CD4-positive, alpha-beta memory T cell (primary cell): ENCODE results near the gene PTCD1. TPM values are rescaled to one million over a fixed set of nuclear protein-coding genes. Genes with fewer than 3 reads are reported as not detected.
"Not testable (repeated sequence)": the region's sequence is repeated elsewhere in the genome, so short reads cannot be mapped to it uniquely, and the experiment has no call there.

Experiments
- CTCF ChIA-PET: fragments of 350-600 bp; sonication (Branson Sonifier 250); formaldehyde crosslinking; loops from one replicate; lab custom pipeline; 2021; ENCODE audit warnings: inconsistent platforms; ENCODE audit not compliant: partially characterized antibody; lab: Charles Lee
- POLR2A ChIA-PET: fragments of 350-600 bp; sonication (Branson Sonifier 250); formaldehyde crosslinking; loops from one replicate; lab custom pipeline; 2021; ENCODE audit not compliant: partially characterized antibody; lab: Charles Lee
- DNase-seq, 5 donors: peaks; one replicate each; pipeline versions ENCODE4 v3.0.0 to v3.0.0-alpha.2; 2020 to 2022; ENCODE audit warnings: mixed read lengths in 1 of 5
- H3K27ac ChIP-seq: one replicate; pipeline ENCODE4 v1.7.0; 2013; ENCODE audit warnings: low read depth, low read length
- H3K27me3 ChIP-seq: 2 replicates; pipeline ENCODE4 v1.7.0; 2013; ENCODE audit warnings: mild to moderate bottlenecking, low read length, moderate library complexity; ENCODE audit not compliant: insufficient read depth
- H3K36me3 ChIP-seq: 2 replicates; pipeline ENCODE4 v1.7.0; 2013; ENCODE audit warnings: mild to moderate bottlenecking, low read length, moderate library complexity; ENCODE audit not compliant: insufficient read depth
- H3K4me1 ChIP-seq: 2 replicates; pipeline ENCODE4 v1.7.0; 2013; ENCODE audit warnings: mild to moderate bottlenecking, low read length, moderate library complexity; ENCODE audit not compliant: insufficient read depth
- H3K4me3 ChIP-seq, 2 donors: one replicate each; pipeline ENCODE4 v1.7.0; 2013; ENCODE audit warnings: low read length in 2 of 2, mild to moderate bottlenecking in 1 of 2
- H3K9me3 ChIP-seq, 2 donors: one replicate each; pipeline ENCODE4 v1.7.0; 2013; ENCODE audit warnings: low read length in 2 of 2, control low read depth in 1 of 2; ENCODE audit not compliant: control insufficient read depth in 1 of 2
- H3K27ac Mint-ChIP-seq, 7 donors: one replicate each; pipeline ENCODE4 v1.8.0; 2020 to 2021; ENCODE audit warnings: mixed read lengths in 7 of 7, mild to moderate bottlenecking in 6 of 7, inconsistent platforms in 3 of 7, moderate library complexity in 3 of 7
- H3K27me3 Mint-ChIP-seq, 2 donors: one replicate each; pipeline ENCODE4 v1.8.0; 2020 to 2021; ENCODE audit warnings: mixed read lengths in 2 of 2
- H3K36me3 Mint-ChIP-seq, 2 donors: one replicate each; pipeline ENCODE4 v1.8.0; 2020 to 2021; ENCODE audit warnings: mixed read lengths in 2 of 2, inconsistent platforms in 1 of 2, mild to moderate bottlenecking in 1 of 2
- H3K4me1 Mint-ChIP-seq, 4 donors: one replicate each; pipeline ENCODE4 v1.8.0; 2020 to 2021; ENCODE audit warnings: mixed read lengths in 4 of 4, mild to moderate bottlenecking in 1 of 4
- H3K4me3 Mint-ChIP-seq, 8 donors: one replicate each; pipeline ENCODE4 v1.8.0; 2020 to 2021; ENCODE audit warnings: mixed read lengths in 8 of 8, mild to moderate bottlenecking in 7 of 8, moderate library complexity in 6 of 8, inconsistent platforms in 3 of 8
- H3K9me3 Mint-ChIP-seq, 8 donors: one replicate each; pipeline ENCODE4 v1.8.0; 2020 to 2021; ENCODE audit warnings: mixed read lengths in 8 of 8, mild to moderate bottlenecking in 5 of 8, inconsistent platforms in 3 of 8, moderate library complexity in 1 of 8
- intact Hi-C: fragments of 100-400 bp; cut with micrococcal nuclease; formaldehyde crosslinking; loops from one replicate; pipeline ENCODE4 v1.15.1; 2023
- polyA plus RNA-seq, 2 donors: library from polyadenylated mRNA; unstranded; fragments of 300-500 nt; fragmentation: Illumina TruSeq; gene quantifications; one replicate each; pipeline ENCODE4 v1.2.3, GENCODE V29; 2021
- total RNA-seq, 2 experiments: library from RNA; stranded (reverse); gene quantifications; one replicate each; pipeline ENCODE4 v1.2.3, GENCODE V29; 2021

The PTCD1 gene
- total and polyA plus RNA-seq, 4 experiments from 2014 or later, result 1.00 to 7.7 (median 5.7) TPM

DNA sequence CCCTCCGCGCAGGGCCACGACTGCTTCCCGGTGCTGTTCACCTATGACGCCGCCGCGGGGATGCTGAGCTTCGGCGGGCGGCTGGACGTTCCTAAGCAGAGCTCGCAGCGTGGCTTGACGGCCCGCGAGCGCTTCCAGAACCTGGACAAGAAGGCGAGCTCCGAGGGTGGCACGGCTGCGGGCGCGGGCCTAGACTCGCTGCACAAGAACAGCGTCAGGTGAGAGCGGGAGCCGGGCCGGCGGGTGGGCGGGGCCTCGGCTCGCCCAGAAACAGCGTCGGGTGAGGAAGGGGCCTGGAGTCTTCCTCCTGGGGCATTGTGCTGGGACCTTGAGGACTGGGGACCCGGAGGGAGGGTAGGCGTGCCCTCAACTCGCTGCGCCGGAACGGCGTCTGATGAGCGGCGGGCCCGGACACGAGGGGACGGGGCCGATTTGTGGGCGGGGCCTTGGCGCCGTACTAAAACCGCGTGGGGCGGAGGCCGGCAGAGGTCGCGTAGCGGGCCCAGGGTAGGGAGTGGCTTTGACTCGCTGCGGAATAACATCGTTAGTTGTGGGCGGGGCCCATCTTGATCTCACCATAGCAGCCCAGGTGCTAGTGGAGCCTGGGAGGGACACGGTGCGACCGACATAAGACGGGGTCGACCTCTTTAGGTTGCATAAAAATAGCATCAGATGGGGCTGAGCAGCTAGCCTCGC, 45.8 kb downstream of the PTCD1 start:
- H3K4me1 Mint-ChIP-seq, result peaks cover 6 to 26% (median 18%) of the 10 kb centered on the region in 4 donors
- H3K27ac Mint-ChIP-seq, result peak overlapping the region; percentile 92 to 97 (median 94)
- POLR2A ChIA-PET, result interaction anchor here (0.8 to 13.0 kb wide), 11 partner anchors 8 to 515 kb away, joined by 3 to 210 read pairs (median 6); partner anchors contain the start of genes ARPC1B, BUD31, PDAP1 and ZKSCAN5
- H3K27ac ChIP-seq, result peak overlapping the region; percentile 60
- no peaks in the 10 kb centered on the region for H3K27me3 ChIP-seq
- CTCF ChIA-PET, result interaction anchor here (0.7 to 4.4 kb wide), 8 partner anchors 15 to 187 kb away, joined by 3 to 28 read pairs (median 4); partner anchors contain the start of genes BUD31 and PDAP1
- peak overlapping the region in 1 of 2 donors; percentile 52 for H3K4me3 ChIP-seq
- H3K9me3 Mint-ChIP-seq, result no peaks in the 10 kb centered on the region
- H3K36me3 Mint-ChIP-seq, result peaks cover 21 to 69% of the 10 kb centered on the region in 2 donors
- peak; percentile 85 to 92 (median 87) for DNase-seq
- H3K4me1 ChIP-seq, result peaks cover 22% of the 10 kb centered on the region
- intact Hi-C loops, result loop anchor here (1.0 to 2.0 kb wide), 3 partner anchors 12 to 18 kb away; partner anchors contain the start of genes ARPC1B, BUD31 and PDAP1
- H3K9me3 ChIP-seq, result no peaks in the 10 kb centered on the region
- no peaks in the 10 kb centered on the region for H3K27me3 Mint-ChIP-seq
- H3K36me3 ChIP-seq, result peaks cover 78% of the 10 kb centered on the region
- peak overlapping the region; percentile 80 to 91 (median 84) for H3K4me3 Mint-ChIP-seq

DNA sequence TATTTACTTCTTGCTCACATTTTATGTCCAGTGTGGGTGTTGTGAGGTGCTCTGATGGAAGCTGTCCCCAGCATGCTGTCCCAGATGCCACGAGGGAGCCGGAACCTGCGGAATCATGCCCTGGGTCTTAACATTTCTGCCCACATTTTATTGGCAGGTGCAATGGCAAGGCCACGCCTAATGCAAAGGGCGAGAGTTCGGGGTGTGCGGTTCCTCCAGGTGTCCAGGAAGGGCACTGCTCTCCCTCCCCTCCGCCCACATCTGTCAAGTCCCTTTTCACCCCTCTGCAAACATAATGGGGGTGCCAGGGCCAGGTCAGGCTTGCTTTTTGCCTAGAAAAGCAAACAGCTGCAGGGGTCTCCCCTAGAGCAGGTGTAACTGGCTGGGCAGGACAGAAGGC, 46.6 kb downstream of the PTCD1 start:
- intact Hi-C loops, result loop anchor here (2.0 kb wide), 1 partner anchor 17 kb away; the partner anchor contains the start of gene ARPC1B
- peaks cover 21 to 66% of the 10 kb centered on the region in 2 donors for H3K36me3 Mint-ChIP-seq
- H3K4me3 Mint-ChIP-seq, result peak overlapping the region in 3 of 8 donors; percentile 17 to 46 (median 40)

DNA sequence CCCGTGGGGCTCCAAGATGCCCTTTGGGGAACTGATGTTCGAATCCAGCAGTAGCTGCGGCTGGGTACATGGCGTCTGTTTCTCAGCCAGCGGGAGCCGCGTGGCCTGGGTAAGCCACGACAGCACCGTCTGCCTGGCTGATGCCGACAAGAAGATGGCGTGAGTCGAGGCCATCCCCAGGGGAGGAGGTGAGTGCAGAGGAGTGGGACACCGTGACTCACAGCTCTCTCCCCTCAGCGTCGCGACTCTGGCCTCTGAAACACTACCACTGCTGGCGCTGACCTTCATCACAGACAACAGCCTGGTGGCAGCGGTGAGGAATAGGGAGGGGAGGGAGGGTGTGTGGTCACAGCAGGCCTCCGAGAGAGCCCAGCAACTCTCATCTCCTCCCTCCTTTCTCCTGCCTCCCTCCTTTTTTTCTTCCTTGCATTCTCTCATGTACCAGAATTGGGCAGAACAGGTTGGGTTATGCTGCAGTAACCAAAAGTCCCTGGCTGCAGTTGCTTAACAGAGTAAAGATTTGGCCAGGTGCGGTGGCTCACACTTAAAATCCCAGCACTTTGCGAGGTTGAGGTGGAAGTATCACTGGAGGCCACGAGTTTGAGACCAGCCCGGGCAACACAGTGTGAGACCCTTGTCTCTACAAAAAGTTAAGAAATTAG, 47.5 kb downstream of the PTCD1 start:
- peak overlapping the region in 5 of 7 donors; percentile 9 to 93 (median 72) for H3K27ac Mint-ChIP-seq
- Histone ChIP-seq H3K9me3 (no peaks in the 10 kb centered on the region), H3K27me3 (no peaks in the 10 kb centered on the region), H3K27ac (no peak overlapping the region), H3K4me3 (no peak overlapping the region), H3K36me3 (peaks cover 81% of the 10 kb centered on the region), H3K4me1 (peaks cover 22% of the 10 kb centered on the region)
- H3K4me3 Mint-ChIP-seq, result peak overlapping the region in 1 of 8 donors; percentile 12
- H3K9me3 Mint-ChIP-seq, result no peaks in the 10 kb centered on the region
- intact Hi-C loops, result no loop called here
- ChIA-PET POLR2A (interaction anchor here (4.5 to 13.0 kb wide), 3 partner anchors 11 to 15 kb away, joined by 47 to 210 read pairs (median 55); partner anchors contain the start of genes ARPC1B, BUD31 and PDAP1), CTCF (interaction anchor here (0.7 to 4.4 kb wide), 4 partner anchors 17 to 1019 kb away, joined by 3 to 28 read pairs (median 4); partner anchors contain the start of genes BUD31 and PDAP1)
- H3K36me3 Mint-ChIP-seq, result peaks cover 22 to 67% of the 10 kb centered on the region in 2 donors
- DNase-seq, result no peak
- peaks cover 6 to 33% (median 19%) of the 10 kb centered on the region in 4 donors for H3K4me1 Mint-ChIP-seq
- no peaks in the 10 kb centered on the region for H3K27me3 Mint-ChIP-seq

More for the DNA sequence above, 46.6 kb downstream of the PTCD1 start:
- Histone ChIP-seq H3K27ac (peak overlapping the region; percentile 60), H3K27me3 (no peaks in the 10 kb centered on the region), H3K4me1 (peaks cover 22% of the 10 kb centered on the region), H3K4me3 (no peak overlapping the region), H3K36me3 (peaks cover 79% of the 10 kb centered on the region), H3K9me3 (no peaks in the 10 kb centered on the region)
- Mint-ChIP-seq H3K9me3 (no peaks in the 10 kb centered on the region), H3K27ac (peak overlapping the region in 6 of 7 donors; percentile 68 to 97 (median 80)), H3K27me3 (no peaks in the 10 kb centered on the region), H3K4me1 (peaks cover 6 to 26% (median 16%) of the 10 kb centered on the region in 4 donors)
- DNase-seq, result no peak
- POLR2A ChIA-PET, result interaction anchor here (1.2 to 13.0 kb wide), 8 partner anchors 9 to 113 kb away, joined by 3 to 210 read pairs (median 12); partner anchors contain the start of genes ARPC1B, BUD31, PDAP1 and ZKSCAN5
- CTCF ChIA-PET, result interaction anchor here (1.1 to 4.4 kb wide), 4 partner anchors 14 to 26 kb away, joined by 3 to 28 read pairs (median 6); partner anchors contain the start of genes BUD31 and PDAP1

DNA sequence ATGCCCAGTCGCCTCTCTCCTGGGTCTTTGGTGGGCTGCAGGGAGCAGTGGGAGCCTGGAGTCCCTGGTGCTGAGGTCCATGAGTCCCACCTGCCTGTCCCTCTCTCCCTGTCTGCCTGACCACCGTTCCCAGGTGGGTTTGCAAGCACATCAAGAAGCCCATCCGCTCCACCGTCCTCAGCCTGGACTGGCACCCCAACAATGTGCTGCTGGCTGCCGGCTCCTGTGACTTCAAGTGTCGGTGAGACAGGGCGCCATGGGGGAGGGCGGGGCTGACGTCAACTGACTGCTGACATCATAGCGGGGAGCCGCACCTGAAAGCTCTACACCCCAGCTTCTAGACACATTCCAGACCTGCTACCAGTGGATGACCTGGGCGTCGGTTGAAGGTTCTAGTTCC, 48.8 kb downstream of the PTCD1 start:
- Histone ChIP-seq H3K27me3 (no peaks in the 10 kb centered on the region), H3K36me3 (peaks cover 75% of the 10 kb centered on the region), H3K9me3 (no peaks in the 10 kb centered on the region), H3K4me3 (no peak overlapping the region), H3K27ac (no peak overlapping the region), H3K4me1 (peaks cover 29% of the 10 kb centered on the region)
- peak overlapping the region in 2 of 7 donors; percentile 46 to 93 for H3K27ac Mint-ChIP-seq
- peaks cover 22 to 58% of the 10 kb centered on the region in 2 donors for H3K36me3 Mint-ChIP-seq
- CTCF ChIA-PET, result interaction anchor here (0.8 to 3.6 kb wide), 3 partner anchors 10 to 24 kb away, joined by 3 to 28 read pairs (median 4); no protein-coding TSS in a partner anchor
- peaks cover 6 to 42% (median 20%) of the 10 kb centered on the region in 4 donors for H3K4me1 Mint-ChIP-seq
- no peaks in the 10 kb centered on the region for H3K27me3 Mint-ChIP-seq
- H3K4me3 Mint-ChIP-seq, result no peak overlapping the region
- intact Hi-C loops, result no loop called here
- POLR2A ChIA-PET, result interaction anchor here (0.8 to 13.0 kb wide), 5 partner anchors 10 to 24 kb away, joined by 3 to 210 read pairs (median 4); partner anchors contain the start of genes BUD31 and PDAP1
- no peaks in the 10 kb centered on the region for H3K9me3 Mint-ChIP-seq
- no peak for DNase-seq

DNA sequence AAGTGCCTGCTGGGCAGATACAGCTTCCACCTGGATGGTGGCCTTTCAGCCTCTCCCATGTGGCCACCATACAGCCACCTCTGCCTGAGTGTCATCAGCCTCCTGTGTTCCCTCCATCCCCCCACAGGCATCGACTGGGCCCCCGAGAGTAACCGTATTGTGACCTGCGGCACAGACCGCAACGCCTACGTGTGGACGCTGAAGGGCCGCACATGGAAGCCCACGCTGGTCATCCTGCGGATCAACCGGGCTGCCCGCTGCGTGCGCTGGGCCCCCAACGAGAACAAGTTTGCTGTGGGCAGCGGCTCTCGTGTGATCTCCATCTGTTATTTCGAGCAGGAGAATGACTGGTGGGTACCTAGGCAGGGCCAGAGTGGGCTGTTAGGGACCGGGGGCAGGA, 50.7 kb downstream of the PTCD1 start:
- H3K27ac ChIP-seq, result no peak overlapping the region
- POLR2A ChIA-PET, result interaction anchor here (13.0 kb wide), 1 partner anchor 18 kb away, joined by 210 read pairs; the partner anchor contains the start of genes BUD31 and PDAP1
- H3K36me3 ChIP-seq, result peaks cover 58% of the 10 kb centered on the region
- Mint-ChIP-seq H3K9me3 (no peaks in the 10 kb centered on the region), H3K4me3 (no peak overlapping the region), H3K4me1 (peaks cover 6 to 44% (median 25%) of the 10 kb centered on the region in 4 donors), H3K36me3 (peaks cover 15 to 48% of the 10 kb centered on the region in 2 donors), H3K27me3 (no peaks in the 10 kb centered on the region), H3K27ac (peak overlapping the region in 3 of 7 donors; percentile 40 to 73 (median 52))
- CTCF ChIA-PET, result interaction anchor here (0.8 to 3.6 kb wide), 4 partner anchors 9 to 23 kb away, joined by 3 to 28 read pairs (median 14); no protein-coding TSS in a partner anchor
- H3K9me3 ChIP-seq, result no peaks in the 10 kb centered on the region
- no peak for DNase-seq
- no peak overlapping the region for H3K4me3 ChIP-seq
- peaks cover 35% of the 10 kb centered on the region for H3K4me1 ChIP-seq
- intact Hi-C loops, result loop anchor here (1.0 kb wide), 1 partner anchor 23 kb away; no protein-coding TSS in a partner anchor
- H3K27me3 ChIP-seq, result no peaks in the 10 kb centered on the region

DNA sequence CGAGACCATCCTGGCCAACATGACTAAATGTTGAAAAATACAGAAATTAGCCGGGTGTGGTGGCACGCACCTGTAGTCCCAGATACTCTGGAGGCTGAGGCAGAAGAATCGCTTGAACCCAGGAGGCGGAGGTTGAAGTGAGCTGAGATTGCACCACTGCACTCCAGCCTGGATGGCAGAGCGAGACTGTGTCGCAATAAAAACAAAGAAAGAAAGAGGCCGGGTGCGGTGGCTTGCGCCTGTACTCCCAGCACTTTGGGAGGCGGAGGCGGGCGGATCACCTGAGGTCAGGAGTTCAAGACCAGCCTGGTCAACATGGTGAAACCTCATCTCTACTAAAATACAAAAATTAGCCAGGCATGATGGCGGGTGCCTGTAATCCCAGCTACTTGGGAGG, 51.4 kb downstream of the PTCD1 start:
- intact Hi-C loops, result loop anchor here (1.0 kb wide), 1 partner anchor 22 kb away; no protein-coding TSS in a partner anchor
- CTCF ChIA-PET, result interaction anchor here (0.7 to 3.6 kb wide), 11 partner anchors 8 to 72 kb away, joined by 3 to 28 read pairs (median 3); partner anchors contain the start of gene ARPC1B
- H3K4me3 Mint-ChIP-seq, result not testable (repeated sequence)

More for the DNA sequence above, 51.4 kb downstream of the PTCD1 start:
- H3K27me3 Mint-ChIP-seq, H3K9me3 ChIP-seq, H3K27me3 ChIP-seq, H3K4me3 ChIP-seq, DNase-seq, H3K9me3 Mint-ChIP-seq, H3K27ac ChIP-seq: not testable (repeated sequence)
- H3K27ac Mint-ChIP-seq, result peak overlapping the region in 4 of 7 donors; percentile 65 to 84 (median 76)
- H3K36me3 Mint-ChIP-seq, result peaks cover 14 to 45% of the 10 kb centered on the region in 2 donors
- Histone ChIP-seq H3K4me1 (peaks cover 31% of the 10 kb centered on the region), H3K36me3 (peaks cover 57% of the 10 kb centered on the region)
- peaks cover 6 to 41% (median 21%) of the 10 kb centered on the region in 4 donors for H3K4me1 Mint-ChIP-seq
- POLR2A ChIA-PET, result interaction anchor here (0.6 to 13.0 kb wide), 7 partner anchors 11 to 245 kb away, joined by 3 to 210 read pairs (median 5); partner anchors contain the start of genes ARPC1B, BUD31 and PDAP1
